ENCODE results near the gene SGCA. TPM values are rescaled to one million over a fixed set of nuclear protein-coding genes. Genes with fewer than 3 reads are reported as not detected.

Gene SGCA
- total RNA-seq, 1 donor from 2014 or later, result not detected

DNA sequence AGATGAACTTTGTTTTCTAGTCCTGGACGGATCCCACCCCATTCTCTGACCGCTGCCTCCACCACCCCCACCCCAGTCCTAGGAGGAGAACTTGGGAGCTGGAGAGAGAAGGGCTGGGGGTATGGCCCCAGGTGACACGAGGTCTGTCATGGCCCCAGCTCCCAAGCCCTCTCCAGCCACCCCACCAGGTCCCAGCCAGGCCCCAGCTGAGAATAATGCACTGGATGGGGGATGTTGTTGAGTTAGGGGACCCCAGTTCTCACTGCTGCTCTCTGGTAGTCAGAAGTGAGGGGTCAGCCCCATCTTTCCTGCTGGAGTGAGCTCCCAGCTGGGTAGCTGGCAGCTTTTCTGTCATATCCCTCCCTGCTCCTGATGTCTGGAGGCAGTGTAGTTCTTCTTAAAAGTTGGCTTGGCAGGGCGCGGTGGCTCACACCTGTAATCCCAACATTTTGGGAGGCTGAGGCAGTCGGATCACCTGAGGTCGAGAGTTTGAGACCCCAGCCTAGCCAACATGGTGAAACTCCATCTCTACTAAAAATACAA, 40.2 kb downstream of the SGCA start:
- intact Hi-C loops (cut with micrococcal nuclease), result no loop called here

DNA sequence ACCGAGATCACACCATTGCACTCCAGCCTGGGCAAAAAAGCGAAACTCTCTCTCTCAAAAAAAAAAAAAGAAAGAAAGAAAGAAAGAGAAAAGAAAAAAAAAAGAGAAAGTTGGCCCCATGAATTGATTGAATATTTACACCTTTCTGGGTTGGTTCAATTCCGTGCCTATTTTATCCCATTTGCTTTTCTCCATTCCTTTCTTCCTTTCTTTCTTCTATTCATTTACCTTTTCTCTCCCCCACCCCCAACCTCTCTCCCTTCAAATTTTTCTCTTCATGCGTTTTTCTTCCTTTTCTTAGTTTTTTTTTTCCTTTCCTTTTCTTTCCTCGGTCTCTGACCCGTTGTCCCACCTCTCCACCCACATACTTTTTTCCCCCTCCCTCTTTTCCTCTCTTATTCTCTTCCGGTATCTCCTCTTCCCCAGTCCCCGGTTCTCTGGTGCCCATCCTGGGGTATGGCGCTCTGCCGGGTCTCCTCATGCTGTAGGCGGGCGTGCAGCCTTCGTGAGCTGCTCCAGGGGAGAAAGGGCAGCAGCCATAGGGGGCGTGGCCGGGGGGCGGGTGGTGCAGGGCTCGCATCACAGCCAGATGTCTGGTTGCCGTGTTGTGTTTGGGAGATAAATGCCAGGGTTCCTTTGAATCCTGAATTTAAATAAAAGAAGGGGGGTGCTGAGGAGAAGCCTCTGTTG, 40.9 kb downstream of the SGCA start:
- intact Hi-C loops (cut with micrococcal nuclease), result no loop called here

DNA sequence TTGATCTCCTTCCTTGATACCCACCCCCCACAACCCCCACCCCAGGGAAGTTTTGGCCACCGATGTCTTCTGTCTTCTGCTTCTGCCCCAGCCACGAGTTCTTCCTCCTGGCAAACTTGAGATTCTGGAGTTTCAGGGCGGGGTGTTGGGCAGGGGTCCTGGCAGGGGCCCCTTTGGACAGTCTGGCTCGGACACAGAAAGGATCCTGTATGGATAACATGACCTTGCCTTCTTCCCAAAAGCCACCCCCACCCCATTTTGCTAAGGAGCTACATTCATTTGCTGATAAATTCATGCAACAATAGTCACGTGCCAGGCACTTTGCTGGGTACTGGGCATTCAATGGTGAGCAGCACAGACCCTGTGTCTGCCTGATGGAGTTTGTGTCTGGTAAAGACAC, 41.5 kb downstream of the SGCA start:
- intact Hi-C loops (cut with micrococcal nuclease), result no loop called here

DNA sequence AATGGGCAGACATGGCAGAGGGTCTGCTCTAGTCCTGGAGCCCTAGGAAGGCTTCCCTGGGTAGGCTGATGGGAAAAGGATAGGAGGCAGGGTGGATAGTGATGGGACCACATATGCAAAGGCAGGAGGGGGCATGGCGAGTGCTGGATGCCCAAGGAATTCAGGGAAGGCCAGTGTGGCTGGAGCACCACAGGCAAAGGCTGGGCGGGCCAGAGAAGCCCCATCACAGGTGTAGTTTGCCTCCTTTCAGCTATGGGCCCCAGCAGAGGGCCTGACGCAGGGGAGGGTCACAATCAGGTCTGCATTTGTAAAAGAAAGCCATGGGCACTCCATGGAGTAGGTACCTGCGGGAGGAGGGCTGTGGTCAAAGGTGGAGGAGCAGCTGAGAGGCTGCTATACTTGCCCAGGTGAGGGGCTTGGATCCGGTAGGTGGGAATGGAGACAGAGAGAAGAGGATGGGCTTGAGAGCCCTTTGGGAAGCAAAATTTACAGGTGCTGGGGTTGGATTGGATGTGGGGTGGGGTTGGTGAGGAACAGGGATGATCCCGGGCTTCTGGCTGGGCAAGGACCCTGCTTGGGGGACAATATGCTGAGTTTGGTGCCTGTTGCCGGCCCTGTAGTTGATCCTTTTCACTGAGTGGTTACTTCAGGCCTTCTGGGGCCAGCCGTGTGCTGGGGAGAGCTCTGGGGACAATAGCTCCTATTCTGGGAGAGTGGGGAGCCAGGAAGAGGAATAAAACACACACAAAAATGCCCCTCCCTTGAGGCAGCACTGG, 42.2 kb downstream of the SGCA start:
- intact Hi-C loops (cut with micrococcal nuclease), result no loop called here

DNA sequence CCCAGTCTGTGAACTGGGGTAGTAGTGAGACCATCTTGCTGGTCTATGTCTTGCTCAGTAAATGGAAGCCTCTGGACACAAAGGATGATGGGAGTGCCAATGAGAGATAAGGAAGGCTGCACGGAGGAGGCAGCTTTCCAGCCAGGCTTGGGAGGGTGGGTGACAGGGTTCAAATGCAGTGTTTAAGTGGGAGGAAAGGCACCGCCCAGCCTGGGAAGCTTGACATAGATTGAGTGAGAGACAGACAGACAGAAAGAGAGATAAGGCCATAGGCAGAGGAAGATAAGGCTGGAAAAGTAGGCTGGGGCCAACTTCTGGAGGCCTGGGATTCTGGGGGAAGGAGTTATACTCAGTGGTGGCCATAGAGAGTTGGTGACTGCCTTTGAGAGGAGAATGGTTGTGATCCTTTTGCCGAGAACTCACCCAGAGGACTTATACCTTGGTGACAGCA, 42.8 kb downstream of the SGCA start:
- intact Hi-C loops (cut with micrococcal nuclease), result no loop called here

DNA sequence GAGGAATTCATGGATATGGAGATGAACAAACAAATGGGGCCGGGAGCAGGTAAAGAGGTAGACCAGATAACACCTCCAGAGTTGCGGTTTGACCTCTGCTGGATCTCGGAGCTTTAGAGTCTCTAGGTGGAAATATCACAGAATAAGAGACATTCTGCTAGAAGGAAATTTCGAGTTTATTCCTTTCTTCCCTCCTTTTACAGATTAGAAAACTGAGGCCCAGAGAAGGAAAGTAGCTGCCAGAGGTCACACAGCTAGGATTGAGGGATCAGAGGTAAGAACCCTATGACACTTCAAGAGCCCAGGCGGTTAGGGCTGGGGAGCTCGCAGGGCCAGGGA, 43.3 kb downstream of the SGCA start:
- intact Hi-C loops (cut with micrococcal nuclease), result no loop called here

DNA sequence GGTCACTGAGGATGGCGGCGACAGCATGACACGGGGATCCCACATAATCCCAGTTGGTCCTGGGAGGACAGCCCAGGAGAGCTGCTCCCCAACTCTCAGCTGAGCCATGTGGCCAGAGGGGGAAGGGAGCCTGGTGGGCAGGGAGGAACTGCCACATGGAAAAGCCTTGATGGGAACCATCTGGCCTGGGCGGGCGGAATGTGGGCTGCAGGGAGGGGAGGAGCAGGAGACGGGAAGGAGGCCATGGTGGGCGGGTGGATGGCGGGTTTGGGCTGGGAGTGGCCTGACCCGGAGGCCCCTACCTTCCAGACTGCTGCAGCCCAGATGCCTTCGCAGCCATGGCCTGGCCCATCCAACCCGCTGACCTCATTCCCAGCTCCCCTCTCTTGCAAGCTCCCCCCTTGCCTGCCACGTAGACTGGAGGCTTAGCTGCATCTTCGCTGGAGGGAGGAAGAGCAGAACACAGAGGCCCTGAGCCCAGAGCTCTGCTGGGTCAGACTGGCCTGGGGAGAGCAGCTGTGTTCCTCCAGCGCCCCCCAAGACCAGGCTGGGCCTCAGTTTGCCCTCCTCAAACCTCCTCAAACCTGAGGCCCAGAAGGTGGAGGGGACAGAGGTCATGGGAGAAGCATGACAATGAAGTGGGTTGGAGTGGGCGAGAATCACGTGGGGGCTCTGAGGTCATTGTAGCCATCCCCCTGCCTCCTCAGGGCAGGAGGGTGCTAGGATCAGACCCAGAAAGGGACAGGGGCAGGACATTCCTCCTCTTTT, 43.9 kb downstream of the SGCA start:
- intact Hi-C loops (cut with micrococcal nuclease), result no loop called here

DNA sequence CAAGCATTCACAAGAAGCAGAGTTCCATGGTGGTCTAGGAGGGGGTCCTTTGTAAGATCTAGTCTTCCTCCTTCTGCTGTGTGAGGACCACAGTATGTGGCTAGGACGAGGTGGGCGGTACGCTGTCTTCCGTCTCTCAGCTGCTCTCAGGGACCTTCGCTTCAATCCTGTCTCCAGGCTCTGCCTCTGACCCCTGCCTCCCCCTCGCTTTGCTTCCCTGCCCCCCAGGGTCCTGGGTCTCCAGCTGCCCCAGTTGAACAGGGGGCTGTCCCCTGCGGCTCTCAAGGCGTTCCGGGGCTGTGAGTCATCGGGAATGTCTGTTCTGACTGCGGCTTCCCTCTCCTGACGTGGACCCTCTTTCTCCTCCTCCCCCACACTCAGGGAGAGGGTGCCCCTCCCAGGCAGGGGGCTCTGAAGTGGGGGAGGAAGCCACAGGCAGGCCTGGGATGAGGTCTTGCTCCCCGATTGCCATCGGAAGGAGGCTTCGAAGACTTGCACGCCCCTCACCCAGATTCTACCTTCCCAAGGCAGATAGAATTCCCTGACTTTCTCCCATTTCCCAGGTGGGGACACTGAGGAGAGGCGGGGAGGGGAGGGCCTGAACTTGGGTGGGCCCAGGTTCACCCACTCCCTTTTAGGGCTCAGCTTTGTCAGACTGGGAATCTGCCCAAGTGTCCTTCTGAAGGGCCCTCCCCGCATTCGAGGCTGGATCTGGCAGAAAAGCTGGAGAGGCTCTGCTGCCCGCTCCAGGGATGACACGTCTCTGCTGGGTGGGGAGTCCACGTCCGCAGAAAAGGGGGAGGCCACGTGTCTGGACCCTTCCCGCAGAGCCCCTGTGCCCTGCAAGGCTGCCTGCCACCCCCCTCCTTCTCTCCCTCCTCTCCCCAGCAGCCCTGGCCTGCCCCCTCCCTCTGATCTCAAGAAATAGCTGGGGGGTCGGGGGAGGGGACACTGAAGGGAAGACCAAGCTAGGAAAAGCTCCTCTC, 44.7 kb downstream of the SGCA start:
- intact Hi-C loops (cut with micrococcal nuclease), result no loop called here

DNA sequence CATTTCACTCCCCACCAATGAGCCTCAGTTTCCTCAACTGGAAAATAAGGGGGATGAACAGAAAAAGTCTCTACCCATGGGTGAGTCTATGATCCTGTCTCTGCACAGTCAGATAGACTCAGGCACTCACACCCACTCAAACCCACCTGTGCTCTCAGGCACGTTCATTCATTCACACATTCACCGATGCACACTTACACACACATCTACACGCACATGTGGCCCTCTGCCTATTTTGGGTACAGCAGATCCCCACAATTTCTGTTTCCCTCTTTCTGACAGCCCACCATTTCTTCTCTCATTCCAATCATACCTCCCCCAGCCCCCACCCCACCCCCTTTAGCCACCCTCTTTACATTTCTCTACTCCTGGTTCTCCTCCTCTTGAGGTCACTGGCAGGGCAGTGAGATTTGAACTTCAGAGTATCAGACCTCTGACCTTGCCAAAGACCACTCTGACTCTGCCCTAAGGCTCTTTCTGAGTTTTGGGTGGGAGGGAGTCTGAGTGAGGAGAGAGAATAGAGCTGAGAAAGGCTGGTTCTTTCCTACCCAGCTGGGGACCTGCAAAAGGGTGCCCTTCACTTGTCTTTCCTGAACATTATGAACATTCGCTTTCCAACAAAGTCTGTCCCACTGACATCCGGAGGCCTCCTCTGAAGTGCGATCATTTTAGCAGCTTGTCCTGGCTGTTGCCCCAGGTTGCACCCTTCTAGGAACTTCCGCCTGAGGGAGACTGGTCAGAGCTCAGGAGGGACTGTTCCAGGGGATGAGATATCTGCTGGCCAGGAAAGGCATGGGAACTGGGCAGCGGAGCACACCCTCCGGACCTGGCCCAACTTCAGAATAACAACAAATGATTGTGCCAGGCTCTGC, 45.7 kb downstream of the SGCA start:
- intact Hi-C loops (cut with micrococcal nuclease), result no loop called here

DNA sequence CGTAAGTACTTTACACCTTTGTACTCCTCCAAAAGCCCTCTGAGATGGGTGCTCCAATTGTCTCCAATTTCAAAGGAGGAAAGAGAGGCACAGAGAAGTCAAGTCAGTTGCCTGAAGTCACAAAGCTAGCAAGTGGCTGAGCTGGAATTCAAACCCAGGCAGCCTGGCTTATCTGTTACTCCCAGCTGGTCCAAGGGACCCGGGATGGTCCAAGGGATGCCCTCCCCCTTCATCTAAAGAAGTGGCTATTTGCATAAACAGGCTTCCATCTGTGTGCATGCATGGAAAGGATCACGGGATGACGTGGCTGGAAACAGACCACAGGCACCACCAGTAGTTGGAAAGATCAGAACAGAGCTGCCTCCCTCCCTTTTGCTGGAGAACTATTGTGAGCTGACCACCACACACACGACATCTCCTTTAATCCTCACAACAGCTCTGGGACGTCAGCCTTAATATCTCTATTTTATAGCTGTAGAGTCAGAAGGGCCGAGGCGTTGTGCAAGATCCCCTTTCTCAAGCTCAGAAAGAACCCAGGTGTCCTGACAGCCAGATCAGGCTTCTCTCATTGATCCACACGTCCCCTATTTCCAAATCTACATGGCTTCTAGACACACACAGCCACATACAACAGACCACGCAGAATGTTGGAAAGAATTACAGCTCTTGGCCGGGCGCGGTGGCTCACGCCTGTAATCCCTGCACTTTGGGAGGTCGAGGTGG, 46.5 kb downstream of the SGCA start:
- intact Hi-C loops (cut with micrococcal nuclease), result no loop called here

DNA sequence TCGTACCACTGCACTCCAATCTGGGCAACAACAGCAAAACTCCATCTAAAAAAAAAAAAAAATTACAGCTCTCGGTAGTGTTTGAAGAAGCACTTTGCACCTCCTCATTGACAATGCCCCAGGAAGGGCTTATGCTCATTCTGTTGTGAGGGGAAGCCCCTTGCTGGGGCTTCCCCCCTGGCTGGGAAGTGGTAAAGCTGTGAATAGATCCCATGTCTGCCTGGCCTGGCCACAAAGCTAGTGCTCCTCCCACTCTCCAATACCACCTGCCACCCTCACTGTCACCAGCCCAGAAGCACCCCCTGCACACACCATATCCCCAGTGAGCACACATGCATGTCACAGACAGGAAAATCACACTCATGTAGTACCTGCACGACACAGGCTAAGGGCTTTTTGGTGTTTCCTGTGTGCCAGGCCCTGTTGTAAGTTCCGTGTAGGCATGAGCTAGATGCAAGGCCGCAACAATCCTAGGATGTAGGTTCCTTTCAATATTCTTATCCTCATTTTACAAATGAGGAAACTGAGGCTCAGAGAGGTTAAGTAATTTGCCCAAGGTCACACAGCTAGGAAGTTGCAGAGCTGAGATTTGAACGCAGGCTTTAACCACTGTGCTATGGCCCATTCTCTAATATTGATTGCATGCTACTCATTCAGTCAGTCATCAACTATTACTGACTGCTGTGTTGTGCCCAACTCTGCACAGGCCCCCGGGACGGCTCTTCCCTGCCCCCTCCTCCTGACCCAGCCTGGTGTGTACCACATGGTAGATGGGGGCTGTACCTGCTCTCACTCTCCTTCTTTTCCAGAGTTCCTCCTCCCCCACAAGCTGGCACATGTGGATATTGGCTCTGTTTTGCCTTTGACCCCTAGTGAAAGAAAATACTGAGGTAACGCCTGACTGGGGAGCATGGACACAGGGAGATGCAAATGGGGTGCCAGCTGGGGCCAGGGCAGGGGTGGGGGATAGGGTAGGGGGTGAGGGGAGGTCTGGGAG, 47.5 kb downstream of the SGCA start:
- intact Hi-C loops (cut with micrococcal nuclease), result no loop called here

DNA sequence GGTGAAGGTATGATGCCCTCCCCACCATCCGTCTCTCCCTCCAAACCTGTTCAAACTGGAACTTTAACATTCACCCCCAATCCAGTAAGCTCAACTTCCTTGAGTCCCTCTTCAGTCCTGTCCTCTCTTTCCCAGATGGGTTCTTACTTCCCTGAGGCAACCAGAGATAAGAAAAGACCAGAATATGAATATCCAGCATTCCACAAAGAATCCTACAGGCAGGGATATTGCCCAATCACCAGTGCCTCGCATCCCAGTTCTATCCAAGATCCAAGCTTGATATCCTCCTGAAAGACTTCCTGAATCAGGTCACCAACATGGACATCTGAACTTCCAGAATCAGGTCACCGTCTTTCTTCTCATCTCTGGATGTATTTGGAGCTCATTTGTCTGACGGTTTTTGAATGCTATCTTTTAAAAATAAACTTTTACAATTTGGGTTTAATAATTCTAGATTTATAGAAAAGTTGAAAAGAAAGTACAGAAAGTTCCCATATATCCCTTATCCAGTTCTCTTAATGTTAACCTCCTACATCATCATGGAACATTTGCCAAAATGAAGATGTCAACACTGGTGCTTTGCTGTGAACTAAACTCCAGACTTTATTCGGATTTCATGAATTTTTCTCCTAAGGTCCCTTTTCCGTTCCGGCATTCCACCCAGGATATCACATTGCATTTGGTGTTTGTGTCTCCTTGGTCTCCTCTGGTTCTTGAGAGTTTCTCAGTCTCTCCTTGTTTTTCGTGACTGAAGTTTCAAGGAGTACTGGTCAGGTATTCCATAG, 49.4 kb downstream of the SGCA start:
- intact Hi-C loops (cut with micrococcal nuclease), result no loop called here

DNA sequence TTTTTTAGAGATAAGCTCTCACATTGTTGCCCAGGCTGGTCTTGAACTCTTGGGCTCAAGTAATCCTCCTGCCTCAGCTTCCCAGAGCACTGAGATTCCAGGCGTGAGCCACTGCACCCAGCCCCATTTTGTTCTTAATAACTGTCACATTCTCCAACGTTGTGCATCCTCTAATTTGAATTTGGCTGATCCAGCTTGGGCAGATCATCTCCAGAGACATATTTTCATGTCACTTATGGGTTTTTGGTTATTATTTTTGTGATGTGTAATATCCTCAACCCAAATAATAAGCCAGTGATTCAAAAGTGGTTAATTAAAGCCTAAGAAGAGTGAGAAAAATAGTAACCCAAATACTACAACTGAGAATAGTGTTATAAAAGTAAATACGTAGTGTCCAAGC, 51.8 kb downstream of the SGCA start:
- intact Hi-C loops (cut with micrococcal nuclease), result no loop called here

DNA sequence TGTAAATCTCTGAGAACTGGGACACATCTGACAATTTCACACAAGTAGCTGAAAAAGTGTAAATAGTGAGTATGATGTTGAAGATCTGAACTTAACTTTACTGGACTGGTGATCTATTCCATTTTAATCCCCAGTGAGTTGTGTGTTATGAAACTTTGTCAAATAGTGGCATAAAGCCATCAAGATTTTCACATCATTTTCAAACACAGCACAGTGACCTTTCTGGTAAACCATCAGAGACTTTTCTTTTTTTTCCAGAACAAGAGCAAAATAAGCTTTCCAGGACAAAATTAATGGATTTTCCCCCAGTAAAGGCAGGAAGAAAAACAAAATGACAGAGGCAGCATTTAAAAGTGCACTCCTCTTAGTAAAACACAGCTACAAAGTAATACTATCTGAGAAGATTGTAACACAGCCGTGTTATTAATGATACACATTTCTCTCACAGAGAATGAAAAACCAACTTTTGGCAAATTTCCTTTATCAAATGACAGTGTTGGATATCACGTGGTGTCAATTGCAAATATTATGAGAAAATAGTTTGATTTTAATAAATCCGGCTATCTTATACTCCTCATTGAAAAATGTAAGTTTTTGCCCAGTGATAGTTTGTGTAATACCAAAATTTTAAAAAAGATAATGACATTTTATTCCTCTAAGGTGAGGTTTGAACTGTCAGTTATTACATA, 52.4 kb downstream of the SGCA start:
- intact Hi-C loops (cut with micrococcal nuclease), result no loop called here

DNA sequence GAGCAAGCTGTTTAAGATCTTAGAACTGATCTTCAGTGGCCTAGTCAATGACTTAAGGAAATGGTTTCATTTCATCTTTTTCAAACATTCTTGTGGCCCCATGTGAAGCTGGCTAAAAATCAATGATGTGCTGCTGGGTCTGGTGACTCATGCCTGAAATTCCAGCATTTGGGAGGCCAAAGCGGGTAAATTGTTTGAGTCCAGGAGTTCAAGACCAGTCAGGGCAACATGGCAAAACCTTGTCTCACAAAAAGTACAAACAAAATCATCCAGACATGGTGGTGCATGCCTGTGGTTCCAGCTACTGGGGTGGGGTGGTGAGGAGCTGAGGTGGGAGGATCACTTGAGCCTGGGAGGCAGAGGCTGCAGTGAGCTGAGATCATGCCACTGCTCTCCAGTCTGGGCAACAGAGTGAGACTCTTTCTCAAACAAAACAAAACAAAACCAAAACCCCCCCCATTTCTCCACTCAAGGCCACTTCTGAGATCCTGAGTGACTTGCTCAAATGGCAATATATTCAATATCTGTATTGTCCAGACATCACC, 53.0 kb downstream of the SGCA start:
- intact Hi-C loops (cut with micrococcal nuclease), result no loop called here

DNA sequence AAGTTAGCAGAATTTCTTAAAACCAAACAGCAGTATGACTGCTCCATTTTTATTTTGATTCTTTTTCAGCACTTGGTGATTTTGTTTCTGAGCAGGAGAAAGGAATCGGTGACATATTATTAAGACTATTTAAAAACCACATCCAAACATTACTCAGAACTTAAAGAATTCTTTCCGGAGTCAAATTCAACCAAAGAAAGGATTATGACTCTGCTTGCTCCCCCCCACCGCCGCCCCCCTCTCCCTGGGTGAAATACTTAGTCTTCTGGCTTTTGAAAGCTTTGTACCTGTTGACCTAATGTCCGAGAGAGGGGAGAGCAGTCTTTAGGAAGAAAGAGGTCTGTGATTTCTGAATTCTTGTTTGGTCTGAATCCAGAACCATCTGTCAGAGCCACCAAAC, 53.5 kb downstream of the SGCA start:
- intact Hi-C loops (cut with micrococcal nuclease), result no loop called here

All from T-helper 2 cell treated with Interferon-gamma antibody and Interleukin-4, amounts not matched to agents 100 ng/mL and 5 ng/mL, for 36 hours (primary cell).